ENCODE data around the gene PEX14.

PEX14 gene

GRCh38 chr1:10615932-10616671, 141.4 kb downstream of the PEX14 start:
- H3K9me3 Mint-ChIP-seq = no peaks in the 10 kb centered on the region
- peaks cover 4% of the 10 kb centered on the region for H3K36me3 Mint-ChIP-seq (ENCODE audit: low read depth)
- peaks cover 8% of the 10 kb centered on the region for H3K27me3 Mint-ChIP-seq (ENCODE audit: low read depth)
- H3K27ac Mint-ChIP-seq = no peak overlapping the region
- H3K4me3 Mint-ChIP-seq = no peak overlapping the region
- TF ChIP-seq CTCF (IDR thresholded peaks at IDR 0.05; ENCODE audit: unreplicated experiment in 3 of 3) = no peak
- peaks cover 5% of the 10 kb centered on the region for H3K4me1 Mint-ChIP-seq

- H3K36me3 Mint-ChIP-seq (ENCODE audit: low read depth) = peaks cover 3% of the 10 kb centered on the region
- H3K4me3 Mint-ChIP-seq = no peak overlapping the region
- H3K9me3 Mint-ChIP-seq = no peaks in the 10 kb centered on the region
- peaks cover 5% of the 10 kb centered on the region for H3K4me1 Mint-ChIP-seq
- H3K27ac Mint-ChIP-seq = no peak overlapping the region
- peaks cover 8% of the 10 kb centered on the region for H3K27me3 Mint-ChIP-seq (ENCODE audit: low read depth)
- TF ChIP-seq CTCF (IDR thresholded peaks at IDR 0.05; ENCODE audit: unreplicated experiment in 3 of 3) = no peak
These were observed 141.9 kb downstream of the PEX14 start for GRCh38 chr1:10616696-10617095.

GRCh38 chr1:10617318-10617717, 142.6 kb downstream of the PEX14 start:
- Mint-ChIP-seq H3K36me3 (ENCODE audit: low read depth) (no peaks in the 10 kb centered on the region), H3K4me3 (no peak overlapping the region), H3K4me1 (peaks cover 5% of the 10 kb centered on the region), H3K27me3 (ENCODE audit: low read depth) (peaks cover 11% of the 10 kb centered on the region), H3K27ac (no peak overlapping the region), H3K9me3 (no peaks in the 10 kb centered on the region)
- TF ChIP-seq CTCF (IDR thresholded peaks at IDR 0.05; ENCODE audit: unreplicated experiment in 3 of 3) = no peak

GRCh38 chr1:10617931-10618885, 143.5 kb downstream of the PEX14 start:
- H3K4me3 Mint-ChIP-seq = no peak overlapping the region
- TF ChIP-seq CTCF (IDR thresholded peaks at IDR 0.05; ENCODE audit: unreplicated experiment in 3 of 3) = no peak
- peaks cover 5% of the 10 kb centered on the region for H3K4me1 Mint-ChIP-seq
- peaks cover 10% of the 10 kb centered on the region for H3K27me3 Mint-ChIP-seq (ENCODE audit: low read depth)
- H3K36me3 Mint-ChIP-seq (ENCODE audit: low read depth) = no peaks in the 10 kb centered on the region
- H3K27ac Mint-ChIP-seq = no peak overlapping the region
- no peaks in the 10 kb centered on the region for H3K9me3 Mint-ChIP-seq

- Mint-ChIP-seq H3K4me1 (peaks cover 11% of the 10 kb centered on the region), H3K27me3 (ENCODE audit: low read depth) (peaks cover 7% of the 10 kb centered on the region), H3K27ac (no peak overlapping the region), H3K36me3 (ENCODE audit: low read depth) (peaks cover 9% of the 10 kb centered on the region), H3K4me3 (no peak overlapping the region), H3K9me3 (no peaks in the 10 kb centered on the region)
- TF ChIP-seq CTCF (IDR thresholded peaks at IDR 0.05; ENCODE audit: unreplicated experiment in 3 of 3) = no peak
These were observed 146.0 kb downstream of the PEX14 start for GRCh38 chr1:10620776-10621175.
